ENCODE results near the gene SLC30A3.

Gene SLC30A3

GRCh38 chr2:27236136-27236535 is 26.7 kb downstream of the SLC30A3 start:
- WGBS, 2 experiments, result 95 to 96% methylated on average over 12 of the region's 12 CpGs
- Histone ChIP-seq H3K9me3 (ENCODE audit: control insufficient read depth, low read length) (no peaks in the 10 kb centered on the region), H3K36me3 (ENCODE audit: control insufficient read depth, insufficient read depth, low read length) (peaks cover 87% of the 10 kb centered on the region), H3K27me3 (ENCODE audit: control insufficient read depth, insufficient read depth, low read length, poor library complexity, severe bottlenecking) (no peaks in the 10 kb centered on the region), H3K27ac (ENCODE audit: insufficient read depth, low read depth, low read length, poor library complexity, severe bottlenecking) (no peak overlapping the region), H3K4me3 (ENCODE audit: insufficient read depth, low read depth, low read length) (no peak overlapping the region), H3K4me1 (ENCODE audit: control insufficient read depth, insufficient read depth, low read length) (no peaks in the 10 kb centered on the region)

- H3K9me3 ChIP-seq (ENCODE audit: control insufficient read depth, low read length), result no peaks in the 10 kb centered on the region
- no peaks in the 10 kb centered on the region for H3K27me3 ChIP-seq (ENCODE audit: control insufficient read depth, insufficient read depth, low read length, poor library complexity, severe bottlenecking)
- H3K4me3 ChIP-seq (ENCODE audit: insufficient read depth, low read depth, low read length), result no peak overlapping the region
- H3K4me1 ChIP-seq (ENCODE audit: control insufficient read depth, insufficient read depth, low read length), result no peaks in the 10 kb centered on the region
- peaks cover 77% of the 10 kb centered on the region for H3K36me3 ChIP-seq (ENCODE audit: control insufficient read depth, insufficient read depth, low read length)
- H3K27ac ChIP-seq (ENCODE audit: insufficient read depth, low read depth, low read length, poor library complexity, severe bottlenecking), result no peak overlapping the region
- WGBS, 2 experiments, result 96 to 98% methylated on average over 14 of the region's 14 CpGs
Observed at GRCh38 chr2:27233341-27233740, 29.5 kb downstream of the SLC30A3 start.

- no peak overlapping the region for H3K4me3 ChIP-seq (ENCODE audit: insufficient read depth, low read depth, low read length)
- H3K9me3 ChIP-seq (ENCODE audit: control insufficient read depth, low read length), result no peaks in the 10 kb centered on the region
- H3K4me1 ChIP-seq (ENCODE audit: control insufficient read depth, insufficient read depth, low read length), result no peaks in the 10 kb centered on the region
- 94 to 95% methylated on average over 13 of the region's 13 CpGs for WGBS, 2 experiments
- H3K27ac ChIP-seq (ENCODE audit: insufficient read depth, low read depth, low read length, poor library complexity, severe bottlenecking), result no peak overlapping the region
- no peaks in the 10 kb centered on the region for H3K27me3 ChIP-seq (ENCODE audit: control insufficient read depth, insufficient read depth, low read length, poor library complexity, severe bottlenecking)
- peaks cover 78% of the 10 kb centered on the region for H3K36me3 ChIP-seq (ENCODE audit: control insufficient read depth, insufficient read depth, low read length)
Observed at GRCh38 chr2:27231921-27232320, 30.9 kb downstream of the SLC30A3 start.

GRCh38 chr2:27227501-27227900 is 35.3 kb downstream of the SLC30A3 start:
- Histone ChIP-seq H3K27me3 (ENCODE audit: control insufficient read depth, insufficient read depth, low read length, poor library complexity, severe bottlenecking) (no peaks in the 10 kb centered on the region), H3K9me3 (ENCODE audit: control insufficient read depth, low read length) (no peaks in the 10 kb centered on the region), H3K27ac (ENCODE audit: insufficient read depth, low read depth, low read length, poor library complexity, severe bottlenecking) (no peak overlapping the region), H3K36me3 (ENCODE audit: control insufficient read depth, insufficient read depth, low read length) (peaks cover 80% of the 10 kb centered on the region), H3K4me1 (ENCODE audit: control insufficient read depth, insufficient read depth, low read length) (no peaks in the 10 kb centered on the region), H3K4me3 (ENCODE audit: insufficient read depth, low read depth, low read length) (no peak overlapping the region)
- WGBS, 2 experiments, result 96 to 98% methylated on average over 2 of the region's 2 CpGs

- WGBS, 2 experiments, result 94 to 95% methylated on average over 9 of the region's 9 CpGs
- no peaks in the 10 kb centered on the region for H3K27me3 ChIP-seq (ENCODE audit: control insufficient read depth, insufficient read depth, low read length, poor library complexity, severe bottlenecking)
- no peak overlapping the region for H3K27ac ChIP-seq (ENCODE audit: insufficient read depth, low read depth, low read length, poor library complexity, severe bottlenecking)
- no peaks in the 10 kb centered on the region for H3K4me1 ChIP-seq (ENCODE audit: control insufficient read depth, insufficient read depth, low read length)
- H3K36me3 ChIP-seq (ENCODE audit: control insufficient read depth, insufficient read depth, low read length), result peaks cover 85% of the 10 kb centered on the region
- no peak overlapping the region for H3K4me3 ChIP-seq (ENCODE audit: insufficient read depth, low read depth, low read length)
- H3K9me3 ChIP-seq (ENCODE audit: control insufficient read depth, low read length), result no peaks in the 10 kb centered on the region
Observed at GRCh38 chr2:27225526-27225925, 37.3 kb downstream of the SLC30A3 start.

GRCh38 chr2:27223416-27223815 is 39.4 kb downstream of the SLC30A3 start:
- H3K36me3 ChIP-seq (ENCODE audit: control insufficient read depth, insufficient read depth, low read length), result peaks cover 73% of the 10 kb centered on the region
- WGBS, 2 experiments, result 97% methylated on average over 6 of the region's 6 CpGs
- H3K4me1 ChIP-seq (ENCODE audit: control insufficient read depth, insufficient read depth, low read length), result peaks cover 2% of the 10 kb centered on the region
- H3K27ac ChIP-seq (ENCODE audit: insufficient read depth, low read depth, low read length, poor library complexity, severe bottlenecking), result no peak overlapping the region
- no peaks in the 10 kb centered on the region for H3K9me3 ChIP-seq (ENCODE audit: control insufficient read depth, low read length)
- no peaks in the 10 kb centered on the region for H3K27me3 ChIP-seq (ENCODE audit: control insufficient read depth, insufficient read depth, low read length, poor library complexity, severe bottlenecking)
- no peak overlapping the region for H3K4me3 ChIP-seq (ENCODE audit: insufficient read depth, low read depth, low read length)

- 95% methylated on average over 5 of the region's 5 CpGs for WGBS, 2 experiments
- Histone ChIP-seq H3K27ac (ENCODE audit: insufficient read depth, low read depth, low read length, poor library complexity, severe bottlenecking) (no peak overlapping the region), H3K9me3 (ENCODE audit: control insufficient read depth, low read length) (no peaks in the 10 kb centered on the region), H3K4me3 (ENCODE audit: insufficient read depth, low read depth, low read length) (no peak overlapping the region), H3K27me3 (ENCODE audit: control insufficient read depth, insufficient read depth, low read length, poor library complexity, severe bottlenecking) (no peaks in the 10 kb centered on the region), H3K4me1 (ENCODE audit: control insufficient read depth, insufficient read depth, low read length) (peaks cover 5% of the 10 kb centered on the region), H3K36me3 (ENCODE audit: control insufficient read depth, insufficient read depth, low read length) (peaks cover 64% of the 10 kb centered on the region)
Observed at GRCh38 chr2:27222407-27222806, 40.4 kb downstream of the SLC30A3 start.

GRCh38 chr2:27221166-27221565 is 41.7 kb downstream of the SLC30A3 start:
- Histone ChIP-seq H3K27me3 (ENCODE audit: control insufficient read depth, insufficient read depth, low read length, poor library complexity, severe bottlenecking) (no peaks in the 10 kb centered on the region), H3K4me3 (ENCODE audit: insufficient read depth, low read depth, low read length) (no peak overlapping the region), H3K4me1 (ENCODE audit: control insufficient read depth, insufficient read depth, low read length) (peaks cover 5% of the 10 kb centered on the region), H3K27ac (ENCODE audit: insufficient read depth, low read depth, low read length, poor library complexity, severe bottlenecking) (no peak overlapping the region), H3K36me3 (ENCODE audit: control insufficient read depth, insufficient read depth, low read length) (peaks cover 51% of the 10 kb centered on the region), H3K9me3 (ENCODE audit: control insufficient read depth, low read length) (no peaks in the 10 kb centered on the region)
- 93 to 98% methylated on average over 3 of the region's 3 CpGs for WGBS, 2 experiments

- H3K4me3 ChIP-seq (ENCODE audit: insufficient read depth, low read depth, low read length), result no peak overlapping the region
- no peaks in the 10 kb centered on the region for H3K27me3 ChIP-seq (ENCODE audit: control insufficient read depth, insufficient read depth, low read length, poor library complexity, severe bottlenecking)
- 95 to 99% methylated on average over 6 to 7 of the region's 7 CpGs for WGBS, 2 experiments
- peaks cover 5% of the 10 kb centered on the region for H3K4me1 ChIP-seq (ENCODE audit: control insufficient read depth, insufficient read depth, low read length)
- no peak overlapping the region for H3K27ac ChIP-seq (ENCODE audit: insufficient read depth, low read depth, low read length, poor library complexity, severe bottlenecking)
- H3K9me3 ChIP-seq (ENCODE audit: control insufficient read depth, low read length), result no peaks in the 10 kb centered on the region
- H3K36me3 ChIP-seq (ENCODE audit: control insufficient read depth, insufficient read depth, low read length), result peaks cover 42% of the 10 kb centered on the region
Observed at GRCh38 chr2:27220091-27220490, 42.8 kb downstream of the SLC30A3 start.

- Histone ChIP-seq H3K4me3 (ENCODE audit: insufficient read depth, low read depth, low read length) (no peak overlapping the region), H3K27ac (ENCODE audit: insufficient read depth, low read depth, low read length, poor library complexity, severe bottlenecking) (no peak overlapping the region), H3K9me3 (ENCODE audit: control insufficient read depth, low read length) (no peaks in the 10 kb centered on the region), H3K36me3 (ENCODE audit: control insufficient read depth, insufficient read depth, low read length) (peaks cover 37% of the 10 kb centered on the region), H3K27me3 (ENCODE audit: control insufficient read depth, insufficient read depth, low read length, poor library complexity, severe bottlenecking) (no peaks in the 10 kb centered on the region), H3K4me1 (ENCODE audit: control insufficient read depth, insufficient read depth, low read length) (peaks cover 5% of the 10 kb centered on the region)
- WGBS, 2 experiments, result 96 to 99% methylated on average over 2 of the region's 2 CpGs
Observed at GRCh38 chr2:27219091-27219490, 43.8 kb downstream of the SLC30A3 start.

GRCh38 chr2:27218614-27219013 is 44.2 kb downstream of the SLC30A3 start:
- H3K36me3 ChIP-seq (ENCODE audit: control insufficient read depth, insufficient read depth, low read length), result peaks cover 32% of the 10 kb centered on the region
- no peaks in the 10 kb centered on the region for H3K27me3 ChIP-seq (ENCODE audit: control insufficient read depth, insufficient read depth, low read length, poor library complexity, severe bottlenecking)
- peak overlapping the region; percentile 88 for H3K4me3 ChIP-seq (ENCODE audit: insufficient read depth, low read depth, low read length)
- no peak overlapping the region for H3K27ac ChIP-seq (ENCODE audit: insufficient read depth, low read depth, low read length, poor library complexity, severe bottlenecking)
- H3K4me1 ChIP-seq (ENCODE audit: control insufficient read depth, insufficient read depth, low read length), result peaks cover 6% of the 10 kb centered on the region
- H3K9me3 ChIP-seq (ENCODE audit: control insufficient read depth, low read length), result no peaks in the 10 kb centered on the region
- WGBS, 2 experiments, result 93 to 95% methylated on average over 4 of the region's 4 CpGs
